H1 (cell line): ENCODE measurements around the gene GPRIN3. TPM values are rescaled to one million over a fixed set of nuclear protein-coding genes. Genes with fewer than 3 reads are reported as not detected.

Experiments
- CTCF ChIA-PET: fragments of 300-600 bp; sonication (Branson Sonifier 250); formaldehyde crosslinking; loops from one replicate; lab custom pipeline; 2021; ENCODE audit not compliant: partially characterized antibody; lab: Charles Lee
- POLR2A ChIA-PET: fragments of 300-600 bp; sonication (Branson Sonifier 250); formaldehyde crosslinking; loops from one replicate; lab custom pipeline; 2021; ENCODE audit warnings: inconsistent platforms; ENCODE audit not compliant: partially characterized antibody; lab: Charles Lee
- DNase-seq, 2 experiments: peaks; one replicate each; pipeline versions ENCODE4 v3.0.0 to v3.0.0-alpha.2; 2010 to 2022; ENCODE audit warnings: low spot score in 2 of 2, low read depth in 1 of 2, mixed read lengths in 1 of 2
- FAIRE-seq: peaks from 2 replicates; lab custom pipeline; 2011; peaks lifted over from hg19 to GRCh38; lab: Jason Lieb, UNC
- H2AFZ ChIP-seq: 2 replicates; pipeline ENCODE4 v1.8.1; 2012; ENCODE audit warnings: low read length, inconsistent platforms
- H2AK5ac ChIP-seq: 2 replicates; pipeline ENCODE4 v1.6.1; 2013; ENCODE audit warnings: low read depth, low read length
- H2BK120ac ChIP-seq: replicated peaks from 2 replicates; pipeline ENCODE3; 2013; ENCODE audit warnings: low read depth, low read length, inconsistent platforms
- H2BK12ac ChIP-seq: 2 replicates; pipeline ENCODE4 v1.6.1; 2013; ENCODE audit warnings: low read depth, low read length
- H2BK15ac ChIP-seq: 2 replicates; pipeline ENCODE4 v1.6.1; 2013; ENCODE audit warnings: low read length
- H2BK20ac ChIP-seq: 2 replicates; pipeline ENCODE4 v1.6.1; 2013; ENCODE audit warnings: low read length
- H2BK5ac ChIP-seq: 2 replicates; pipeline ENCODE4 v1.6.1; 2013; ENCODE audit warnings: low read depth, low read length
- H3K14ac ChIP-seq: 2 replicates; pipeline ENCODE4 v1.6.1; 2013; ENCODE audit warnings: inconsistent platforms; ENCODE audit not compliant: insufficient read length
- H3K18ac ChIP-seq: 2 replicates; pipeline ENCODE4 v1.6.1; 2013; ENCODE audit warnings: low read length; ENCODE audit errors: extremely low read depth
- H3K23ac ChIP-seq: 2 replicates; pipeline ENCODE4 v1.6.1; 2013; ENCODE audit warnings: inconsistent platforms; ENCODE audit not compliant: insufficient read length
- H3K23me2 ChIP-seq: 2 replicates; pipeline ENCODE4 v1.6.1; 2013; ENCODE audit warnings: low read depth, low read length
- H3K27ac ChIP-seq: 2 replicates; pipeline ENCODE4 v1.6.1; 2011; ENCODE audit warnings: low read depth, low read length, inconsistent platforms
- H3K27me3 ChIP-seq, 4 experiments: replicated peaks in 1 of 4; 1 replicate in 1 of 4; 2 replicates in 3 of 4; pipeline versions ENCODE4 v1.6.1 to v1.8.1; 2011 to 2013; ENCODE audit warnings: low read length in 3 of 4, mild to moderate bottlenecking in 3 of 4, inconsistent platforms in 2 of 4, mixed read lengths in 2 of 4, moderate library complexity in 1 of 4; ENCODE audit not compliant: control insufficient read depth in 3 of 4, insufficient read depth in 3 of 4; ENCODE audit errors: extremely low read depth in 1 of 4
- H3K36me3 ChIP-seq, 4 experiments: 2 replicates each; pipeline versions ENCODE4 v1.6.1 to v1.8.1; 2011 to 2013; ENCODE audit warnings: mild to moderate bottlenecking in 4 of 4, low read length in 3 of 4, moderate library complexity in 2 of 4, control low read depth in 1 of 4, inconsistent platforms in 1 of 4; ENCODE audit not compliant: insufficient read depth in 4 of 4, control insufficient read depth in 2 of 4
- H3K4ac ChIP-seq: replicated peaks from 2 replicates; pipeline ENCODE3; 2013; ENCODE audit warnings: low read length, low read depth, mixed read lengths, inconsistent platforms; ENCODE audit not compliant: insufficient read length
- H3K4me1 ChIP-seq, 4 experiments: replicated peaks in 1 of 4; 1 replicate in 1 of 4; 2 replicates in 3 of 4; pipeline versions ENCODE4 v1.6.1 to v1.8.1; 2011 to 2013; ENCODE audit warnings: low read length in 3 of 4, inconsistent platforms in 2 of 4, mixed read lengths in 1 of 4; ENCODE audit not compliant: insufficient read depth in 4 of 4, control insufficient read depth in 3 of 4
- H3K4me2 ChIP-seq, 2 experiments: 2 replicates each; pipeline versions ENCODE4 v1.6.1 to v1.8.1; 2011 to 2013; ENCODE audit warnings: low read depth in 2 of 2, low read length in 2 of 2, control low read depth in 1 of 2, inconsistent platforms in 1 of 2, mild to moderate bottlenecking in 1 of 2; ENCODE audit not compliant: insufficient read depth in 1 of 2
- H3K4me3 ChIP-seq, 4 experiments: fragments of 200-600, 300-600 bp in 1 of 4; sonication (generic), shearing (Covaris generic), sonication (Bioruptor Twin) in 1 of 4; 2 replicates each; pipeline versions ENCODE4 v1.5.1 to v1.8.1; 2011 to 2016; ENCODE audit warnings: low read length in 4 of 4, low read depth in 3 of 4, control low read depth in 2 of 4, inconsistent platforms in 2 of 4, mild to moderate bottlenecking in 2 of 4, mixed read lengths in 1 of 4, moderate library complexity in 1 of 4; ENCODE audit not compliant: insufficient read depth in 2 of 4; ENCODE audit errors: extremely low read depth in 1 of 4
- H3K56ac ChIP-seq: replicated peaks from 2 replicates; pipeline ENCODE3; 2013; ENCODE audit warnings: low read depth, mild to moderate bottlenecking, mixed read lengths, low read length, inconsistent platforms; ENCODE audit not compliant: insufficient read length
- H3K79me1 ChIP-seq: 2 replicates; pipeline ENCODE4 v1.6.1; 2013; ENCODE audit warnings: low read depth, low read length, control low read depth
- H3K79me2 ChIP-seq, 2 experiments: 2 replicates each; pipeline versions ENCODE4 v1.6.1 to v1.8.1; 2012 to 2013; ENCODE audit warnings: low read length in 2 of 2, mild to moderate bottlenecking in 2 of 2, inconsistent platforms in 1 of 2; ENCODE audit not compliant: insufficient read depth in 2 of 2, control insufficient read depth in 1 of 2
- H3K9ac ChIP-seq, 4 experiments: replicated peaks in 1 of 4; 1 replicate in 1 of 4; 2 replicates in 3 of 4; pipeline versions ENCODE4 v1.6.1 to v1.8.1; 2011 to 2013; ENCODE audit warnings: low read depth in 3 of 4, low read length in 3 of 4, control low read depth in 2 of 4, mild to moderate bottlenecking in 2 of 4, moderate library complexity in 2 of 4, inconsistent platforms in 1 of 4; ENCODE audit errors: extremely low read depth in 1 of 4
- H3K9me3 ChIP-seq, 2 experiments: 2 replicates each; pipeline versions ENCODE4 v1.6.1 to v1.8.1; 2012 to 2013; ENCODE audit warnings: mild to moderate bottlenecking in 2 of 2, moderate library complexity in 2 of 2, control low read depth in 1 of 2, inconsistent platforms in 1 of 2, low read depth in 1 of 2, low read length in 1 of 2, mixed read lengths in 1 of 2; ENCODE audit not compliant: insufficient read depth in 2 of 2
- H4K20me1 ChIP-seq, 2 experiments: replicated peaks in 1 of 2; 2 replicates each; pipeline versions ENCODE3 to v1.8.1; 2011 to 2013; ENCODE audit warnings: inconsistent platforms in 2 of 2, low read length in 2 of 2, mild to moderate bottlenecking in 1 of 2; ENCODE audit not compliant: insufficient read depth in 2 of 2, control insufficient read depth in 1 of 2
- H4K5ac ChIP-seq: 2 replicates; pipeline ENCODE4 v1.6.1; 2013; ENCODE audit warnings: low read length, low read depth, mixed read lengths, inconsistent platforms; ENCODE audit not compliant: insufficient read length
- H4K8ac ChIP-seq: 2 replicates; pipeline ENCODE4 v1.8.0; 2013; ENCODE audit warnings: mild to moderate bottlenecking, moderate library complexity, low read length, inconsistent platforms; ENCODE audit not compliant: insufficient read depth; ENCODE audit errors: extremely low read depth
- H4K91ac ChIP-seq: replicated peaks from 2 replicates; pipeline ENCODE3; 2013; ENCODE audit warnings: low read length, mixed read lengths, inconsistent platforms; ENCODE audit not compliant: insufficient read length
- HDAC2 ChIP-seq, 2 experiments: fragments of 300-600 bp in 1 of 2; sonication (generic) in 1 of 2; IDR thresholded peaks; 2 replicates each; pipeline ENCODE4 v1.6.1; 2011 to 2012; ENCODE audit warnings: low read depth in 2 of 2, low read length in 2 of 2, mild to moderate bottlenecking in 2 of 2, moderate library complexity in 2 of 2, borderline replicate concordance in 1 of 2, inconsistent platforms in 1 of 2
- KDM5A ChIP-seq: fragments of 200-600 bp; IDR thresholded peaks from 2 replicates; pipeline ENCODE4 v1.7.1; 2012; ENCODE audit warnings: mild to moderate bottlenecking, low read length, inconsistent platforms, mixed read lengths
- MAFK ChIP-seq: IDR thresholded peaks from 2 replicates; pipeline ENCODE4 v1.6.1; 2012; ENCODE audit warnings: low read depth, mild to moderate bottlenecking, improper control_type of control experiment, low read length
- NANOG ChIP-seq: IDR thresholded peaks from 2 replicates; pipeline ENCODE4 v1.6.1; 2011; ENCODE audit warnings: low read length, low read depth, mild to moderate bottlenecking, inconsistent platforms; ENCODE audit not compliant: insufficient read depth, poor library complexity, severe bottlenecking
- RFX5 ChIP-seq: IDR thresholded peaks from 2 replicates; pipeline ENCODE4 v1.6.1; 2011; ENCODE audit warnings: low read depth, low read length, improper control_type of control experiment, borderline replicate concordance
- SAP30 ChIP-seq: fragments of 300-600 bp; sonication (generic); IDR thresholded peaks from 2 replicates; pipeline ENCODE4 v1.7.1; 2012; ENCODE audit warnings: low read length, moderate library complexity, mild to moderate bottlenecking, inconsistent platforms; ENCODE audit not compliant: insufficient read depth, insufficient replicate concordance
- SIN3A ChIP-seq, 2 experiments: IDR thresholded peaks in 1 of 2; conservative IDR thresholded peaks in 1 of 2; 2 replicates each; pipeline ENCODE4 v1.6.1; 2011 to 2012; ENCODE audit warnings: low read length in 2 of 2, improper control_type of control experiment in 1 of 2, low read depth in 1 of 2, mild to moderate bottlenecking in 1 of 2
- SIX5 ChIP-seq: IDR thresholded peaks from 2 replicates; pipeline ENCODE4 v1.6.1; 2011; ENCODE audit warnings: mild to moderate bottlenecking, low read depth, low read length
- SP1 ChIP-seq: IDR thresholded peaks from 2 replicates; pipeline ENCODE4 v1.6.1; 2011; ENCODE audit warnings: low read depth, low read length
- SP4 ChIP-seq: IDR thresholded peaks from 2 replicates; pipeline ENCODE4 v1.6.1; 2012; ENCODE audit warnings: low read length, inconsistent platforms
- TCF12 ChIP-seq: IDR thresholded peaks from 2 replicates; pipeline ENCODE4 v1.6.1; 2011; ENCODE audit warnings: low read depth, mild to moderate bottlenecking, low read length
- WGBS, 2 experiments: shearing (Covaris generic) in 1 of 2; methylation state at CpG; one replicate each; pipeline versions ENCODE4 v1.1.6 to v1.1.7; 2013 to 2015; ENCODE audit warnings: low lambda C conversion rate in 2 of 2, mixed read lengths in 2 of 2, inconsistent platforms in 1 of 2, low coverage in 1 of 2, missing lambda C conversion rate in 1 of 2; ENCODE audit not compliant: insufficient replicate concordance in 2 of 2, insufficient coverage in 1 of 2, insufficient read length in 1 of 2; ENCODE audit errors: extremely low coverage in 1 of 2, missing lambda C conversion rate in 1 of 2; 5-methylcytosine and 5-hydroxymethylcytosine counted together
- polyA plus RNA-seq, 7 experiments: library from polyadenylated mRNA; depleted of rRNA in 3 of 7; stranded (reverse) in 5 of 7; unstranded in 2 of 7; fragments of >200 nt in 5 of 7; fragments of 200-250 nt in 2 of 7; gene quantifications; 1 replicate in 5 of 7; 2 replicates in 1 of 7; 4 replicates in 1 of 7; pipeline versions ENCODE4 v1.2.1 to v1.2.3, GENCODE V29; 2011 to 2013; ENCODE audit warnings: missing spikeins in 2 of 7, mixed read lengths in 2 of 7
- total RNA-seq: library from RNA; stranded (reverse); fragmentation: NEBNext Ultra II Directional; extraction: Animal tissue kit (Norgen Biotek cat#: 25700); gene quantifications from 2 replicates; pipeline ENCODE4 v1.2.1, GENCODE V29; 2021

Gene GPRIN3
- total and polyA plus RNA-seq, 2 of the 8 experiments (the other 6 are each of a cell fraction or from before 2014, with no cell fraction given): 0.17 to 1.4 TPM

GRCh38 chr4:89305712-89306437 is 1.7 kb downstream of the GPRIN3 start:
- Histone ChIP-seq H3K79me2 (no peaks in the 10 kb centered on the region), H2AFZ (no peak overlapping the region), H4K5ac (no peak overlapping the region), H3K4me2 (no peak overlapping the region; a peak in 1 of 4 replicates), H2BK5ac (no peak overlapping the region), H3K9me3 (no peaks in the 10 kb centered on the region), H3K27ac (no peak overlapping the region), H4K91ac (no peak overlapping the region), H3K4me1 (peaks cover 2 to 11% (median 6%) of the 10 kb centered on the region in 4 experiments; a peak in 4 of 7 replicates), H3K27me3 (peaks cover 0 to 10% (median 7%) of the 10 kb centered on the region in 4 experiments; a peak in 5 of 7 replicates), H2BK20ac (no peak overlapping the region), H3K9ac (no peak overlapping the region), H3K18ac (no peak overlapping the region), H3K4me3 (no peak overlapping the region), H2BK12ac (no peak overlapping the region), H2BK120ac (no peak overlapping the region), H4K8ac (no peak overlapping the region), H3K14ac (no peak overlapping the region), H2BK15ac (no peak overlapping the region), H3K23me2 (peaks cover 5% of the 10 kb centered on the region), H3K36me3 (no peaks in the 10 kb centered on the region), H2AK5ac (no peak overlapping the region), H3K56ac (no peak overlapping the region), H3K4ac (no peak overlapping the region), H3K23ac (no peak overlapping the region), H4K20me1 (no peaks in the 10 kb centered on the region), H3K79me1 (no peaks in the 10 kb centered on the region)
- CTCF ChIA-PET: interaction anchor here (0.6 to 1.0 kb wide), 2 partner anchors 35 to 51 kb away, joined by 3 to 6 read pairs; no protein-coding TSS in a partner anchor
- DNase-seq: no peak
- POLR2A ChIA-PET: no interaction called here
- no peak for FAIRE-seq
- 69% methylated on average over 8 of the region's 8 CpGs; no CpG with 5 or more reads in 1 of the 2 experiments for WGBS, 2 experiments
- TF ChIP-seq NANOG (no peak), SP1 (no peak), HDAC2 (IDR thresholded peaks at IDR 0.05; ENCODE audit: borderline replicate concordance in 1 of 2, low read depth in 2 of 2, low read length in 2 of 2) (no peak), MAFK (no peak), RFX5 (no peak), TCF12 (no peak), SP4 (no peak), SIN3A (conservative IDR thresholded peaks at IDR 0.05 in 1 of 2, IDR thresholded peaks at IDR 0.05 in 1 of 2; ENCODE audit: low read depth in 1 of 2, low read length in 2 of 2) (no peak), SAP30 (no peak), KDM5A (no peak), SIX5 (no peak)
